Ammon's horn (tissue), 1 donor: ENCODE results near the gene FGF7.
"Not testable (repeated sequence)": the region's sequence is repeated elsewhere in the genome, so short reads cannot be mapped to it uniquely, and the experiment has no call there.

ENCODE experiments used
- DNase-seq: peaks from one replicate; pipeline ENCODE4 v3.0.0-alpha.2; 2016; ENCODE audit warnings: low spot score

The FGF7 gene

DNA sequence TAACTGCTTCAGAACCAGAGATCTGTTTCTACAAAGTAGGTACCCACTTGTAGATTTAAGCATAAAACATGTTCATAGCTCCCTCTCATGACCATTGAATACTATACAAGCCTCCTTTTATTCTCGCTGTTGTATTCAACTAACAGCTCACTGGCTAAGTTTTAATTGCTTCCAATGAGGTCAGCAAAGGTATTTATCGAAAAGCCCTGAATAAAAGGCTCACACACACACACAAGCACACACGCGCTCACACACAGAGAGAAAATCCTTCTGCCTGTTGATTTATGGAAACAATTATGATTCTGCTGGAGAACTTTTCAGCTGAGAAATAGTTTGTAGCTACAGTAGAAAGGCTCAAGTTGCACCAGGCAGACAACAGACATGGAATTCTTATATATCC, at the start of gene FGF7:
FGF7 (plus strand) TSS at position 222 of the 400 bp plus-strand sequence. CDS start 1,056 bp downstream, outside the sequence.
- DNase-seq, result no peak

GRCh38 chr15:49379996-49380395, 43.0 kb upstream of the FGF7 start:
- DNase-seq, result no peak

DNA sequence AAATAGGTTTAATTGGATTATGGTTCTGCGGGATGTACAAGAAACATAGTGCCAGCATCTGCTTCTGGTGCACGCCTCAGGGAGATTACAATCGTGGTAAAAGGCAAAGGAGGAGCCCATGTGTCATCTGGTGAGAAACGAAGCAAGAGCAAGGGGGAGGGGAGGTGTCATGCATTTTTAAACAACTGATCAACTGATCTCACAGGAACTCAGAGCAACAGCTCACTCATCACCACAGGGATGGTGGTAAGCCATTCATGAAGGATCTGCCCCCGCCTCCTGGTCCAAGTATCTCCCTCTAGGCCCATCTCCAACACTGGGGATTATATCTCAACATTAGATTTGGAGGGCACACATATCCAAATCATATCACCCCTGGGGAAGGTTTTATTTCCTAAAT, 42.1 kb upstream of the FGF7 start:
- no peak for DNase-seq

DNA sequence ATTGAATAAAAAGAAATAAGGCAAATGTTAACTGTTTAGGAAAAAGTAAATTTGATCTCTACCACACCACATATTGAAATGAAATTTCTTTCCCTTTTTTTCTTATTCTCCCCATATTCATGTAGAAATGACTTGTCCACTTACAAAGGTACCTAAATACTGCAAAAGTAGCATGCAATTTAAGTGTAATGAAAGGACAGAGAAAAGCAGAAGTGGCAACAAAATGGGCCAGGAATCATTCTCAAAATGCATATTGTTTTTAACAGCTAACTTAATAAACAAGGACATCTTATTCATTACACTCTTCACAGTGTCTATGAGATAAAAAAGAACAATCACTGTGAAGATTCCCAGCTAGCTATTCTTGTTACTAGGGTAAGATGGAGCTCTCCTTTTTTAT, 40.6 kb upstream of the FGF7 start:
- no peak for DNase-seq

DNA sequence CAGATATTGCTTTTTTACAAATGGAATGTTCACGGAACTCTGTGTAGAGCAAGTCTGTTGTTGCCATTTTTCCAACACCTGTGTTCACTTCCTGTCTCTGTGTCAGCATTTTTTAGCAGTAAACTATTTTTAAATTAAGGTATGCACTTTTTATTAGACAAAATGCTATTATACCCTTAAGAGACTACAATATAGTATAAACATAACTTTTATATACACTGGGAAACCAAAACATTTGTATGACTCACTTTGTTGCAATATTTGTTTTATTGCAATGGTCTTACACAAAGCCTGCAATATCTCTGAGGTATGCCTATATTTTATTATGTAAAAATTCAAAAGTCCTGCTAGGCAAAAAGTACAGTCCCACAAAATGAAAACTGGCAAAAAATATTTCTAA, 39.8 kb upstream of the FGF7 start:
- no peak for DNase-seq

- no peak for DNase-seq
Observed at GRCh38 chr15:49387471-49387870, 35.6 kb upstream of the FGF7 start.

DNA sequence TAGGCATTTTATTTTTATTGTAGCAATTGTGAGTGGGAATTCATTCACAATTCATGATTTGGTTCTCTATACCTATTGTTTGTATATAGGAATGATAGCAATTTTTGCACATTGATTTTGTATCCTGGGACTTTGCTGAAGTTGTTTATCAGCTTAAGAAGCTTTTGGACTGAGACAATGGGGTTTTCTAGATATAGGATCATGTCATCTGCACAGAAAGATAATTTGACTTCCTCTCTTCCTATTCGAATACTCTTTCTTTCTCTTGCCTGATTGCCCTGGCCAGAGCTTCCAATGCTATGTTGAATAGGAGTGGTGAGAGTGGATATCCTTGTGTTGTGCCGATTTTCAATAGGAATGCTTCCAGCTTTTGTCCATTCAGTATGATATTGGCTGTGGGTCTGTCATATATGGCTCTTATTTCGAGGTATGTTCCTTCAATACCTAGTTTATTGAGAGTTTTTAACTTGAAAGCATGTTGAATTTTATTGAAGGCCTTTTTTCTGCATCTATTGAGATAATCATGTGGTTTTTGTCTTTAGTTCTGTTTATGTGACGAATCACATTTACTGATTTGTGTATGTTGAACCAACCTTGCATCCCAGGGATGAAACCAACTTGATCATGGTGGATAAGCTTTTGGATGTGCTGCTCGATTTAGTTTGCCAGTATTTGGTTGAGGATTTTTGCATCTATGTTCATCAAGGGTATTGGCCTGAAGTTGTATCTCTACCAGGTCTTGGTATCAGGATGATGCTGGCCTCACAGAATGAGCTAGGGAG, 20.3 kb upstream of the FGF7 start:
- not testable (repeated sequence) for DNase-seq

- no peak for DNase-seq
Observed at GRCh38 chr15:49406352-49407118, 16.5 kb upstream of the FGF7 start.

GRCh38 chr15:49410641-49411040, 12.4 kb upstream of the FGF7 start:
- no peak for DNase-seq

- DNase-seq, result no peak
Observed at GRCh38 chr15:49412797-49413196, 10.2 kb upstream of the FGF7 start.

DNA sequence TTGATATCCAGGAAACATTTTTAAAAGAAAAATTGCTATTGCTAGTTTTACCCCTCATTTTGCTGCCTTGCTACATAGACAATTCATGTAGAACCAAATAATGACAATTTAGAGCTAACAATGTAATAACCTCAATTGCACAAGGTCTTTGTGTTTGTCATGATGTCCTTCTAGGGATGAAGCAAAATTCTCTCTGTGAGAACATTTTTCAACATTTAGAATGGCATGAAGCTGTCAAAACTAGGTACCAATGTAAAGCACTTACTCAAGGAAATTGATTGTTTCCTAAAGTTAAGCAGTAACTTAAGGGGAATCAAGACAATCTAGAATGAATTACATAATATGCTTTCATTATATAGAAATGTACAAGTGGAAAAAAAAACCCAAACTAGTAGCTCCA, 7.9 kb upstream of the FGF7 start:
- no peak for DNase-seq

- no peak for DNase-seq
Observed at GRCh38 chr15:49415638-49416037, 7.4 kb upstream of the FGF7 start.

GRCh38 chr15:49418811-49419210, 4.2 kb upstream of the FGF7 start:
- no peak for DNase-seq

DNA sequence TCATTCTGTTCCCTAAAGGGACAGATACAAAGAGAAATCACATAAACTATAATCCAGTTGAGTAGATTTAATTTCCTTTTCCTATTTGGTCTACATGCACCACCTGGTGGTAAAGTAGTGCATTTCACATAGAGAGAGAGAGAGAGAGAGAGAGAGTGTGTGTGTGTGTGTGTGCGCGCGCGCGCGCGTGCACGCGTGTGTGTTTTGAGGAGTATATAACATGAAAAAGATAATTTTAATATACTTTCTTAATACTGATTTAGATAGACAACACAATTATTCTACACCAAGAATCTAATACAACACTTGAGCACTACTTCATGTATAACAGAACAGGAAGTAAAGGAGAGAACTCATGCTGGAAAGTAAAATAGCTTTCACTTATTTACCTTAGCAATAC, 1.1 kb upstream of the FGF7 start:
- DNase-seq, result peak; percentile 49

- no peak for DNase-seq
Observed at GRCh38 chr15:49423901-49424550, 984 bp downstream of the FGF7 start.

DNA sequence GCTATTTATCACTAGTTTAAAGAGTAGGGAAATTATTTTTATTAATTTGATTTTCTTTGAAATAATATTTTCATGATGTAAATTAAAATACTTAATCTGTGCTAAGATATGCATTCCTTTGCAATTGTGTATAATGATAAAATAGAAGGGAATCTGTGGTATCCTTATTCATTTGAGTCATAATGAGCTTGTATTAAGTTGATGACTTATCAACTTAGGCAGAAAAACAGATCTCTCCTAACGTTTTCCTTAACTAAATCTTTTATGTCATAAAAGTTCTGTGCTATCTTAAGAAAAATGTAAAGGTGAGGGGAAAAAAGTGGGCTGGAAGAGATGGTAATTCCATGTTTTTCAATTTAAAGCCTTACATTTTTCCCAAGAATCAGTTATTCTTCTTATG, 1.9 kb downstream of the FGF7 start:
- DNase-seq, result no peak

DNA sequence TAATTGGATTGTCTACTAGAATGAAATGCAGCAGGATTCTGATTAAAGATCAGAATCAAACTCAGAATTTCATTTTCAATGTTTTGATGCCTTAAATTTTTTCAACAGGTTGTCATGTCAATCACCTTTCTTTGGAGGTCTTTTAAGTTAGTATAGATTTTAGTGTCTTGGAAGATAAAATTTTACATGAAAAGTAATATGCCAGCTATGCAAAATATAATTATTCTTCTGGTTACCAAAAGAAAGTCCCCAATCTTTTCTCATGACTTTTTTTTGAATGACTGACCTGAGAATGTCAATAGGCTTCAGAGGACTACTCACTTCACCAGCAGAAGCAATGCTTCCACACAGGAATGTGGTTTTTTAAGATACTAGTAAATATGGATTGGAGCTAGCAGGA, 4.3 kb downstream of the FGF7 start:
- DNase-seq, result no peak

DNA sequence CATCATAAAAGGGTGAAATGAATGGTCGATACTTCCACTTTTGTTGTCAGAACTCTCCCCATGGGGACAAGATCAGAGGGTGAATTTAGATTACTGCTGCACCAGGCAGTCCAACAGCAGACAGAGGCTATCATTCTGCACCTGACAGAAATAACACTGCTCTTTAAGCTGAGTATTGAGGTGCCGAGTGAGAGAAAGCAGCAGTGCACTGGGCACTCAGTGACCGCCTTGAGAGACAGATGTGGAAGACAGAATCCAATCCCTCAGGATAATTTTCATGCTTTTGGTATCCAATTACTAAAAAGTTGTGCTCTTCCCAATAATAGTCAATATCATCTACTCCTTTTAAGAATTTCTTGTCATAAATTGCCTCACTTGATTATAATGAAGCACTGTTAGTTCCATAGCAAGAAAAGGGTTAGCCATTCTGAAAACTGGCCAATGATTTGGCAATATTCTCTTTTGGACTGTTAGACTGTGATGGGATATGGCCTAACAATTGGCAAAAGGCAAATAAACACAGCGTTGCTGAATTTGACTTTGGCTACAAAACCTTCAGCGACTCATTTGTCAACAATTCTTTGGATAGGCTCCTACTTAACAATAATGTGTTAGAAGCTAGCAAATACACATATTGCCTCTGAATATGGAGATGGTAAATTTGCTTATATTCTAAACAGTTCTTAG, 5.5 kb downstream of the FGF7 start:
- no peak for DNase-seq

DNA sequence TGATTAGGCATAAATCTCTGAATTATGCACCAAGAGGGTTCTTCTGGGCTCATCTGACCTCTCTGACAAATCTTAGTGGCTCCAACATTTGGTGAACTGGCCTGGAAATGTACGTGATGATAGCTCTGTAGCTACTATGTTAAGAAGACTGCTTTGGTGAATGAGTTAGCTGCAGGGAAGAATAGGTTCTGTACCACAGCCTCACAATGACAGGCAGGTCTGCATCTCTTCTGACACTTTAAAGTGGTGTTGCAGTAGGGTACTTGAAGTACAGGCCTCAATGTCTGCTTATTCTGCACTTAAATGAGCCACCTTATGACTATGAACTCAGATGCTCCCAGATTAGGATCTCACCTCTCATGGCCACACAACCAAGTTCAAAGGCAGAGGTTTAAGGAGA, 7.0 kb downstream of the FGF7 start:
- no peak for DNase-seq

GRCh38 chr15:49435174-49435573, 12.1 kb downstream of the FGF7 start:
- DNase-seq, result no peak

DNA sequence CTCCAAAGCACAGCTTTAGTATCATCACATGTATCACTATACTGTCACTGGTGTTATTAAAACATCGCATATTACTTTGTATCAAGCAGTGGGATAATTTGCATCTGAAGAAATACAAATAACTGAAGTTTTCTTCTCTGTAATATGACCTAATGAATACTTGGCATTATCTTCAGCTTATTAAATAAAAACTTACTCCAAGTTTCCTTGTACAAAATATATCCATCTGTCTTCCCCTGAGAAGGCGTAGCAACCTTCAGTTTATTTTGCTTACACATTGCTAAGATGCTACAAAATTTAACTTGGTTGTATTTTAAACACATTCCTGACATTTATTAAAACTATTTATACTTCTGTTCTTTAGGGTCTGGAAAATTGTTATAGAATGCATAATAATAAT, 13.7 kb downstream of the FGF7 start:
- DNase-seq, result no peak

GRCh38 chr15:49438962-49439631, 16.1 kb downstream of the FGF7 start:
- peak; percentile 56 for DNase-seq
